KOPT-K1 (cell line): ENCODE results near the gene EHD1.

Experiments
- H3K27ac ChIP-seq: fragments of 200-600 bp; sonication (generic); 2 replicates; pipeline ENCODE4 v1.5.1; 2016; ENCODE audit warnings: antibody characterized with exemption, mild to moderate bottlenecking, low read depth, low read length; ENCODE audit not compliant: poor library complexity, severe bottlenecking
- H3K36me3 ChIP-seq: fragments of 200-600 bp; sonication (generic); 2 replicates; pipeline ENCODE4 v1.5.1; 2017; ENCODE audit warnings: antibody characterized with exemption, mild to moderate bottlenecking, low read length, moderate library complexity; ENCODE audit not compliant: insufficient read depth
- H3K9me3 ChIP-seq: fragments of 200-600 bp; sonication (generic); 2 replicates; pipeline ENCODE4 v1.5.1; 2017; ENCODE audit warnings: antibody characterized with exemption, low read length, mild to moderate bottlenecking; ENCODE audit not compliant: insufficient read depth, poor library complexity, severe bottlenecking

The EHD1 gene

DNA sequence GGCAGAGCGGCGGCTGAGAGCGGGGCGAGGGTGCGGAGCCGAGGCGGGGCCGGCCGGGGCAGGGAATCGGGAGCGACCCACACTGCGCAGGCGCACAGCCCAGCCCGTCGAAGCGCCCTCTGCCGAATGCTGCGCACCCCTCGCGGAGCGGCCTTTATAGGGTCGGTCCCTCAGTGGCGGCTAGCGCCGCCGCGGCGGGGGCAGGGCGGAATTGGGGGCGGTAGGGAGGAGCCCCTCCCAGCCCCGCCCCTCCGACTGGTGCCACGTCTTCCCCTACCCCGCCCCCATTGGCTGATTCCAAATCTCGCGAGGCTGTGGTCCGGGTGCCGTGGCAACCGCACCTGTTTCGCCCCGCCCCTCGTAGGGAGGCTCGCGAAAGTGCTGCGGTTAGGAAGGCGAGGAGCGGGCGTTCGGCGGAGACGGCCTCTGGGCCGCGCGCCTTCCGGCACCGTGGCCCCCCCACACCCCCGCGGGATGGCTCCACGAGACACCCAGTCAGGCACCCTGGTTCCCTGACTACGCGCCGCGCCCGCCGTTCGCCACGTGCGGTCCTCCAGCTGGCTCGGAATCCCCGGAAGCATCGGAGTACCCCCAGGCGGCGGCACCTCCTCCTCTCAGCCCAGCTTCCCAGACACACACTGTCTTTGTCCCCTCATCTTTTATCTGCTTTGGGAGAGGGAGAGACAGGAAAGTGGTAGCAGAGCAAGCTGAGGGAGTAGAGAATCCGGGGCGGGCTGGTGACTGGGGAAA, at the start of gene EHD1:
EHD1 (minus strand) TSS at position 128 of the 750 bp plus-strand sequence. CDS start 157 bp downstream, outside the sequence.
- Histone ChIP-seq H3K36me3 (peaks cover 24% of the 10 kb centered on the region), H3K9me3 (no peaks in the 10 kb centered on the region), H3K27ac (peak within 1 kb of the TSS; percentile 95)

GRCh38 chr11:64926689-64927088, 48.3 kb upstream of the EHD1 start:
- Histone ChIP-seq H3K9me3 (no peaks in the 10 kb centered on the region), H3K27ac (no peak overlapping the region), H3K36me3 (no peaks in the 10 kb centered on the region)

- Histone ChIP-seq H3K27ac (no peak overlapping the region), H3K9me3 (no peaks in the 10 kb centered on the region)
Observed at GRCh38 chr11:64925536-64926436, 47.4 kb upstream of the EHD1 start.

GRCh38 chr11:64924910-64925284, 46.5 kb upstream of the EHD1 start:
- H3K27ac ChIP-seq, result peak overlapping the region; percentile 58
- H3K9me3 ChIP-seq, result no peaks in the 10 kb centered on the region
- H3K36me3 ChIP-seq, result no peaks in the 10 kb centered on the region

More at GRCh38 chr11:64925536-64926436, 47.4 kb upstream of the EHD1 start:
- H3K36me3 ChIP-seq, result no peaks in the 10 kb centered on the region

GRCh38 chr11:64923944-64924909, 45.8 kb upstream of the EHD1 start, which contains the start of gene PPP2R5B:
TSS of gene PPP2R5B (plus strand) at chr11:64924689. CDS start at chr11:64925735, 1,046 bp downstream.
- no peaks in the 10 kb centered on the region for H3K9me3 ChIP-seq
- H3K27ac ChIP-seq, result peak within 1 kb of the TSS; percentile 58

DNA sequence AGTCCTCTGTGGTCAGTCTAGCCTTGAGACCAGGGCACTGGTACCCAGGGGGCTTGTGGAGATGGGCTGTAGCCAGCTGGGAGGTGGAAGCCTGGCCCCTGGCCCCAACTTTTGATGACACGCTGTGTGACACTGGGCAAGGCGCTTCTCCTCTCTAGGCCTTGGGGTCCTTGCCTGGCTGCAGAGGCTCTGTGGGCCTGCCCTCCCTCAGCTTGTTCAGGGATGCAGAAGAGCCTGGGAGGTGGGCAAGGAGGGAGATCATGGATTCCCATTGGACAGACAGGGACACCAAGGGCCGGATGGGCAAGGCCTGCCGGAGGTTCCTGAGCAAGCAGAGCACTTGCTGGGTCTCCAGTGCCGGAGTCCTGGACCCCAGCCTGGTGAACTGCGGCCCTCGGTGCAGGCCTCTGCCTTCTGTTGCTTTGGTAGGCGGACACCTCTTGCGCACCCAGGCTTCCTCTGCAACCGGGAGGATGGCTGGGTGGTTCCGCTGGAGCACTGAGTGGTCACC, 44.8 kb upstream of the EHD1 start:
- Histone ChIP-seq H3K36me3 (no peaks in the 10 kb centered on the region), H3K27ac (no peak overlapping the region), H3K9me3 (no peaks in the 10 kb centered on the region)

More at GRCh38 chr11:64923944-64924909, 45.8 kb upstream of the EHD1 start, which contains the start of gene PPP2R5B:
- no peaks in the 10 kb centered on the region for H3K36me3 ChIP-seq

GRCh38 chr11:64921384-64921783, 43.0 kb upstream of the EHD1 start:
- Histone ChIP-seq H3K27ac (no peak overlapping the region), H3K36me3 (no peaks in the 10 kb centered on the region), H3K9me3 (no peaks in the 10 kb centered on the region)

DNA sequence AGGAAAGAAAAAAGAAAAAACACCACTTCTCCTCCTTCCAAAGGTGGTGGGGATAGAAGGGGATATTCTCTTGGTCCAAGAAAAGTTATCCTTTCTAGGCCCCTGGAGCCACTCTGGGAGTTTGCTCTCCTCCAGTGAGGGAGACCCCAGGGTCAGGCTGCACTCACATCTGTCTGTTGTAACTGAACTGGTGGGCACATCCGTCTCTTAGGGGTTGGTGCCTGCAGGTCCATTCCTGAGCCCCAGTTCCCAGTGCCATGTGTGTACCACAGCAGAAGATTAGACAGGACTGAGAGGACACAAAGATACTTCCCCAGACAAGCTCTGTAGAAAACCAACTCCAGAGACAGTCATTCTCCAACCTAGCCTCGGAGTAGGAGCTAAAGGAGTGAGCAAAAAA, 41.7 kb upstream of the EHD1 start:
- Histone ChIP-seq H3K9me3 (no peaks in the 10 kb centered on the region), H3K27ac (no peak overlapping the region), H3K36me3 (no peaks in the 10 kb centered on the region)

GRCh38 chr11:64919627-64920026, 41.2 kb upstream of the EHD1 start:
- Histone ChIP-seq H3K27ac (no peak overlapping the region), H3K9me3 (no peaks in the 10 kb centered on the region), H3K36me3 (no peaks in the 10 kb centered on the region)

DNA sequence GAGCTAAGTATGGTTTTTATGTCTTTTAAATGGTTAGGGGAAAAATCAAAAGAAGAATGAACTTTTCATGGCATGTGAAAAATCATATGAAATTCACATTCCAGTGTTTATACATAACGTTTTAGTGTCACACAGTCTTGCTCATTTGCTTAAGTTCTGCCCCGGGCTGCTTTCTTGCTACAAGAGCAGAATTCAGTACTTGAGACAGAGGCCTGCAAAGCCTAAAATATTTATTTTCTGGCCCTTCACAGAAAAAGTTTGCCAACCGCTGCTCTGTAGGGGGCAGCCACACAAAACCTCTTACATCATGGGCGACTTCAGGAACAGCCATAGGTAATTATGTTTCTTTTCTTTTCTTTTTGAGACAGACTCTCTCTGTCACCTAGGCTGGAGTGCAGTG, 39.6 kb upstream of the EHD1 start:
- Histone ChIP-seq H3K9me3 (no peaks in the 10 kb centered on the region), H3K27ac (peak overlapping the region; percentile 51), H3K36me3 (peaks cover 10% of the 10 kb centered on the region)

DNA sequence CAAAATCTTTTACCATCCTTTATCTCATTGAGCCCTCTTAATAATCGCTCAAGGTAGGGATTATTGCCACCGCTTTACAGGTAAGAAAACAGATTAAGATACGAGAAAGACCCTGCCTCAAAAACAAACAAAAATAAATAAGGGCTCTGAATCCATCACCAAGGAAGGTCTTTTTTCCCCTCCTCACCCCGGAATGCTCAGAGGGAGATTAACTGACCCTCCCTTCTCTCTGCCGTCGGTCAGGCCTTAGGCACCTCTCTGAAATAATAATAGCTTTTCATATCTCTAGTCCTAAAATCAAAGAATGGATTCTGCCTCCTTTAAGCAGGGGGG, 39.2 kb upstream of the EHD1 start:
- H3K27ac ChIP-seq, result peak overlapping the region; percentile 51
- H3K36me3 ChIP-seq, result peaks cover 14% of the 10 kb centered on the region

GRCh38 chr11:64916775-64917662, 38.6 kb upstream of the EHD1 start, which contains the start of gene ATG2A:
TSS of gene ATG2A (minus strand) at chr11:64917209. CDS start at chr11:64917135, 74 bp downstream.
- Histone ChIP-seq H3K27ac (peak within 1 kb of the TSS; percentile 76), H3K36me3 (peaks cover 19% of the 10 kb centered on the region), H3K9me3 (no peaks in the 10 kb centered on the region)

More for the DNA sequence above, 39.2 kb upstream of the EHD1 start:
- no peaks in the 10 kb centered on the region for H3K9me3 ChIP-seq

- no peaks in the 10 kb centered on the region for H3K9me3 ChIP-seq
- peaks cover 27% of the 10 kb centered on the region for H3K36me3 ChIP-seq
- H3K27ac ChIP-seq, result peak overlapping the region; percentile 76
Observed at GRCh38 chr11:64916040-64916774, 37.8 kb upstream of the EHD1 start.
